GM12878 (cell line): ENCODE results near the gene PTAFR. TPM values are rescaled to one million over a fixed set of nuclear protein-coding genes. Genes with fewer than 3 reads are reported as not detected.

Source experiments
- ATAC-seq: fragments of 200-7000 bp; cut with Tn5 transposase; 3 replicates; pipeline ENCODE4 v1.9.1; 2020; ENCODE audit warnings: mild to moderate bottlenecking, moderate library complexity
- BruUV-seq: library from RNA; stranded (reverse); fragments of 400-500 nt; replicated peaks from 2 replicates; lab custom pipeline; 2021; lab: Mats Ljungman, UMichigan
- CTCF ChIA-PET: fragments of 300-600 bp; sonication (Branson Sonifier 250); formaldehyde crosslinking; extraction: SDS; loops from one replicate; lab custom pipeline; 2021; ENCODE audit warnings: inconsistent platforms; lab: Yijun Ruan, JAX
- POLR2A ChIA-PET: fragments of 350-600 bp; formaldehyde crosslinking; extraction: SDS; loops from one replicate; lab custom pipeline; 2021; ENCODE audit warnings: inconsistent platforms; lab: Charles Lee
- RAD21 ChIA-PET: fragments of 300-600 bp; sonication (Branson Sonifier 250); formaldehyde crosslinking; loops from one replicate; lab custom pipeline; 2023; ENCODE audit warnings: antibody characterized with exemption; ENCODE audit not compliant: unreplicated experiment; lab: Charles Lee
- SMC1A ChIA-PET: fragments of 300-600 bp; sonication (Branson Sonifier 250); formaldehyde crosslinking; loops from one replicate; lab custom pipeline; 2023; ENCODE audit not compliant: unreplicated experiment, uncharacterized antibody; lab: Charles Lee
- DNase-seq: peaks from one replicate; pipeline ENCODE4 v3.0.0-alpha.2; 2011; ENCODE audit warnings: low read depth, low spot score
- FAIRE-seq: peaks from 3 replicates; lab custom pipeline; 2011; peaks lifted over from hg19 to GRCh38; lab: Jason Lieb, UNC
- H2AFZ ChIP-seq: 2 replicates; pipeline ENCODE4 v1.6.0; 2011; ENCODE audit warnings: low read depth, low read length, control low read depth; ENCODE audit not compliant: control insufficient read depth
- H3K27ac ChIP-seq: 2 replicates; pipeline ENCODE4 v1.5.1; 2011; ENCODE audit warnings: control low read depth; ENCODE audit not compliant: control insufficient read depth, insufficient read depth
- H3K27me3 ChIP-seq, 2 experiments: replicated peaks in 1 of 2; 2 replicates each; pipeline versions ENCODE4 v1.6.0 to v1.6.1; 2011; ENCODE audit warnings: low read length in 1 of 2; ENCODE audit not compliant: control insufficient read depth in 2 of 2, insufficient read depth in 2 of 2
- H3K36me3 ChIP-seq, 2 experiments: 2 replicates each; pipeline ENCODE4 v1.5.1; 2011; ENCODE audit warnings: low read length in 1 of 2; ENCODE audit not compliant: control insufficient read depth in 2 of 2, insufficient read depth in 2 of 2
- H3K4me1 ChIP-seq: 2 replicates; pipeline ENCODE4 v1.6.1; 2011; ENCODE audit warnings: mild to moderate bottlenecking, low read length, moderate library complexity, mixed read lengths; ENCODE audit not compliant: control insufficient read depth, insufficient read depth
- H3K4me2 ChIP-seq: 2 replicates; pipeline ENCODE4 v1.6.0; 2011; ENCODE audit warnings: control low read depth; ENCODE audit not compliant: control insufficient read depth, insufficient read depth
- H3K4me3 ChIP-seq: fragments of 200-600 bp; sonication (generic); 2 replicates; pipeline ENCODE4 v1.5.1; 2016
- H3K79me2 ChIP-seq: 2 replicates; pipeline ENCODE4 v1.6.0; 2011; ENCODE audit warnings: low read length; ENCODE audit not compliant: control insufficient read depth, insufficient read depth
- H3K9ac ChIP-seq: 2 replicates; pipeline ENCODE4 v1.8.0; 2011; ENCODE audit warnings: low read length, control low read depth, mixed read lengths; ENCODE audit not compliant: control insufficient read depth, insufficient read depth
- H3K9me3 ChIP-seq: replicated peaks from 3 replicates; pipeline ENCODE4 v1.5.1; 2011; ENCODE audit warnings: mild to moderate bottlenecking, low read length; ENCODE audit not compliant: control insufficient read depth, insufficient read depth
- H4K20me1 ChIP-seq: 2 replicates; pipeline ENCODE4 v1.6.0; 2011; ENCODE audit not compliant: control insufficient read depth, insufficient read depth
- BACH1 ChIP-seq: fragments of 450-650 bp; IDR thresholded peaks from 2 replicates; pipeline ENCODE4 v1.6.1; 2017; ENCODE audit warnings: mild to moderate bottlenecking, borderline replicate concordance
- EGR1 ChIP-seq, 2 experiments: IDR thresholded peaks; 1 replicate in 1 of 2; 2 replicates in 1 of 2; pipeline ENCODE4 v1.6.1; 2011 to 2012; ENCODE audit warnings: low read depth in 2 of 2, low read length in 2 of 2, borderline replicate concordance in 1 of 2, mild to moderate bottlenecking in 1 of 2, moderate library complexity in 1 of 2
- HDAC6 ChIP-seq: fragments of 200-600 bp; sonication (generic); IDR thresholded peaks from one replicate; pipeline ENCODE4 v1.8.0; 2017; ENCODE audit warnings: antibody characterized with exemption; ENCODE audit not compliant: unreplicated experiment
- PML ChIP-seq: IDR thresholded peaks from 2 replicates; pipeline ENCODE4 v1.6.1; 2012; ENCODE audit warnings: low read length, inconsistent platforms
- POLR2A ChIP-seq: IDR thresholded peaks from 2 replicates; pipeline ENCODE4 v1.6.1; 2011; ENCODE audit warnings: low read depth, mild to moderate bottlenecking, low read length
- RELB ChIP-seq: fragments of 450-650 bp; IDR thresholded peaks from 2 replicates; pipeline ENCODE4 v1.6.1; 2017; ENCODE audit warnings: low read depth, mild to moderate bottlenecking, moderate library complexity
- SP1 ChIP-seq: IDR thresholded peaks from one replicate; pipeline ENCODE4 v1.6.1; 2011; ENCODE audit warnings: low read depth, low read length
- SUPT20H ChIP-seq: IDR thresholded peaks from 2 replicates; pipeline ENCODE4 v1.6.1; 2011; ENCODE audit warnings: low read depth, mild to moderate bottlenecking, low read length, moderate library complexity, borderline replicate concordance; ENCODE audit not compliant: control insufficient read depth
- TCF12 ChIP-seq: IDR thresholded peaks from 2 replicates; pipeline ENCODE4 v1.6.1; 2011; ENCODE audit warnings: low read depth, mild to moderate bottlenecking, low read length
- ZNF384 ChIP-seq: IDR thresholded peaks from 2 replicates; pipeline ENCODE4 v1.6.1; 2012; ENCODE audit warnings: low read depth, mild to moderate bottlenecking, low read length, improper control_type of control experiment, borderline replicate concordance
- WGBS: methylation state at CpG from one replicate; pipeline ENCODE4 v1.1.6; 2016; ENCODE audit warnings: low lambda C conversion rate; ENCODE audit not compliant: insufficient replicate concordance, insufficient coverage; ENCODE audit errors: missing lambda C conversion rate; 5-methylcytosine and 5-hydroxymethylcytosine counted together
- in situ Hi-C: fragments of 300-500 bp; cut with MboI; formaldehyde crosslinking; loops from 9 replicates; pipeline ENCODE4 v1.14.3; 2018; ENCODE audit warnings: mixed read lengths
- intact Hi-C: fragments of 100-400 bp; cut with micrococcal nuclease; formaldehyde crosslinking; loops from one replicate; pipeline ENCODE4 v1.14.2; 2022; ENCODE audit not compliant: unreplicated experiment
- polyA plus RNA-seq, 11 experiments: library from polyadenylated mRNA; depleted of rRNA in 4 of 11; unstranded in 6 of 11; stranded (reverse) in 5 of 11; fragments of >200 nt; fragmentation: Nextera tagmentation in 4 of 11; fragmentation: Illumina TruSeq in 1 of 11; extraction: Ambion mirVana in 4 of 11; extraction: Trizol in 1 of 11; gene quantifications; 1 replicate in 1 of 11; 2 replicates in 10 of 11; pipeline versions ENCODE4 v1.2.1 to v1.2.3, GENCODE V29; 2011 to 2016; ENCODE audit warnings: inconsistent platforms in 2 of 11, missing spikeins in 2 of 11, low read depth in 1 of 11
- total RNA-seq, 4 experiments: library from RNA; depleted of rRNA in 3 of 4; stranded (reverse); fragments of >200 nt in 3 of 4; fragmentation: Illumina TruSeq in 1 of 4; extraction: Trizol in 1 of 4; gene quantifications; 2 replicates each; pipeline versions ENCODE4 v1.2.1 to v1.2.3, GENCODE V29; 2013 to 2021
- TF ChIP-seq, protein P1 (sequence below): fragments of 450-650 bp; IDR thresholded peaks from 2 replicates; pipeline ENCODE4 v1.6.1; 2017; ENCODE audit warnings: antibody characterized with exemption, mild to moderate bottlenecking, moderate library complexity

Gene PTAFR
- total and polyA plus RNA-seq, 10 of the 15 experiments (the other 5 are each of a cell fraction or from before 2014, with no cell fraction given), result 17.5 to 251 (median 27.7) TPM

DNA sequence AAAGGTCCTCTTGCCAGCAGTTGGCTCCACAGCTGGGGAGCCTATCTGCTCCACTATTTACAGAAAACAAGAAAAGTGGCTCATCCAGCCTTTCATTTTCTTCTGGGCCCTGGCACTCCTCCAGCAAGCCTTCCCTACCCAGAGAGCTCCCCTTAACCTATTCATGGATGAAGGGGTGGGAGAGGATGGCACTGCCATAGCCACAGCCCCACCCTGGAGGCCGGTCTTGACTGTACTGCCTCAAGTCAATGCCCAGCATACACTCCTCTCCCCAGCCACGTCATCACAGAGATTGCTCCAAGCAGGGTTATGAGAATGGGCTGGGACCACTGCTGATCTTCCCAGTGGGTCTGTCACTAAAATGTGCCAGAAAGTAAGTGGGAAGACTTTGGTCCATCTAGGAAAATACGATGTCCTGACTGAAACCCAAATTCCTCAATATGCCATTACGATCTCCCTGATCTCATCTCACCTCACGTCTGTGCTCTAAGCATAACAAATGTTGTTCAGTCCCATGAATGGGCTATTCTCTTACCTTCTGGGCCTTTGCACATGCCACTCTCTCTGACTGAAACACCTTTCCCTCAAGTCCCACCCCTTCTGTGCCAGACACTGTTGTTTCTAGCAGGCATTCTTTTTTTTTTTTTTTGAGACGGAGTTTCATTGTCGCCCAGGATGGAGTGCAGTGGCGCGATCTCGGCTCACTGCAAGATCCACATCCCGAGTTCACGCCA, 21.4 kb upstream of the PTAFR start:
- DNase-seq, result no peak
- ChIA-PET POLR2A (interaction anchor here (0.6 to 5.7 kb wide), 5 partner anchors 14 to 88 kb away, joined by 3 to 64 read pairs (median 6); partner anchors contain the start of gene PTAFR), CTCF (interaction anchor here (0.6 to 3.7 kb wide), 5 partner anchors 11 to 106 kb away, joined by 3 to 15 read pairs (median 8); no protein-coding TSS in a partner anchor), SMC1A (interaction anchor here (0.6 to 22.7 kb wide), 3 partner anchors 26 to 800 kb away, joined by 3 to 445 read pairs (median 74); partner anchors contain the start of gene EYA3), RAD21 (interaction anchor here (0.6 to 6.1 kb wide), 4 partner anchors 23 to 85 kb away, joined by 3 to 68 read pairs (median 5); partner anchors contain the start of gene PTAFR)
- no TSS peak for BruUV-seq
- FAIRE-seq, result no peak
- Histone ChIP-seq H3K9ac (no peak overlapping the region), H3K27ac (no peak overlapping the region), H3K9me3 (peaks cover 2% of the 10 kb centered on the region; the same call in 2 of the 3 replicates), H3K36me3 (peaks cover 19 to 21% of the 10 kb centered on the region in 2 experiments), H3K4me2 (no peak overlapping the region), H3K79me2 (no peaks in the 10 kb centered on the region), H3K27me3 (no peaks in the 10 kb centered on the region), H4K20me1 (no peaks in the 10 kb centered on the region), H3K4me1 (peaks cover 44% of the 10 kb centered on the region), H2AFZ (no peak overlapping the region), H3K4me3 (no peak overlapping the region)
- in situ Hi-C loops (no loop called here), intact Hi-C loops (no loop called here)
- no peak for ATAC-seq
- WGBS, result 97% methylated on average over 5 of the region's 12 CpGs
- TF ChIP-seq ZNF384, result no peak
- TF ChIP-seq SUPT20H, result no peak
- TF ChIP-seq BACH1, result no peak
- TF ChIP-seq EGR1 (IDR thresholded peaks at IDR 0.05; ENCODE audit: borderline replicate concordance in 1 of 2, low read depth in 2 of 2, low read length in 2 of 2), result no peak
- no peak for TF ChIP-seq POLR2A
- TF ChIP-seq SP1, result no peak
- TF ChIP-seq, protein P1, sequence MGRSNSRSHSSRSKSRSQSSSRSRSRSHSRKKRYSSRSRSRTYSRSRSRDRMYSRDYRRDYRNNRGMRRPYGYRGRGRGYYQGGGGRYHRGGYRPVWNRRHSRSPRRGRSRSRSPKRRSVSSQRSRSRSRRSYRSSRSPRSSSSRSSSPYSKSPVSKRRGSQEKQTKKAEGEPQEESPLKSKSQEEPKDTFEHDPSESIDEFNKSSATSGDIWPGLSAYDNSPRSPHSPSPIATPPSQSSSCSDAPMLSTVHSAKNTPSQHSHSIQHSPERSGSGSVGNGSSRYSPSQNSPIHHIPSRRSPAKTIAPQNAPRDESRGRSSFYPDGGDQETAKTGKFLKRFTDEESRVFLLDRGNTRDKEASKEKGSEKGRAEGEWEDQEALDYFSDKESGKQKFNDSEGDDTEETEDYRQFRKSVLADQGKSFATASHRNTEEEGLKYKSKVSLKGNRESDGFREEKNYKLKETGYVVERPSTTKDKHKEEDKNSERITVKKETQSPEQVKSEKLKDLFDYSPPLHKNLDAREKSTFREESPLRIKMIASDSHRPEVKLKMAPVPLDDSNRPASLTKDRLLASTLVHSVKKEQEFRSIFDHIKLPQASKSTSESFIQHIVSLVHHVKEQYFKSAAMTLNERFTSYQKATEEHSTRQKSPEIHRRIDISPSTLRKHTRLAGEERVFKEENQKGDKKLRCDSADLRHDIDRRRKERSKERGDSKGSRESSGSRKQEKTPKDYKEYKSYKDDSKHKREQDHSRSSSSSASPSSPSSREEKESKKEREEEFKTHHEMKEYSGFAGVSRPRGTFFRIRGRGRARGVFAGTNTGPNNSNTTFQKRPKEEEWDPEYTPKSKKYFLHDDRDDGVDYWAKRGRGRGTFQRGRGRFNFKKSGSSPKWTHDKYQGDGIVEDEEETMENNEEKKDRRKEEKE, result no peak
- no peak for TF ChIP-seq TCF12
- TF ChIP-seq PML, result no peak
- no peak for TF ChIP-seq HDAC6
- TF ChIP-seq RELB, result no peak
